ENCODE measurements around the gene EML3. TPM values are rescaled to one million over a fixed set of nuclear protein-coding genes. Genes with fewer than 3 reads are reported as not detected.

Gene EML3
- total RNA-seq, 1 donor from 2014 or later: 29.9 TPM

DNA sequence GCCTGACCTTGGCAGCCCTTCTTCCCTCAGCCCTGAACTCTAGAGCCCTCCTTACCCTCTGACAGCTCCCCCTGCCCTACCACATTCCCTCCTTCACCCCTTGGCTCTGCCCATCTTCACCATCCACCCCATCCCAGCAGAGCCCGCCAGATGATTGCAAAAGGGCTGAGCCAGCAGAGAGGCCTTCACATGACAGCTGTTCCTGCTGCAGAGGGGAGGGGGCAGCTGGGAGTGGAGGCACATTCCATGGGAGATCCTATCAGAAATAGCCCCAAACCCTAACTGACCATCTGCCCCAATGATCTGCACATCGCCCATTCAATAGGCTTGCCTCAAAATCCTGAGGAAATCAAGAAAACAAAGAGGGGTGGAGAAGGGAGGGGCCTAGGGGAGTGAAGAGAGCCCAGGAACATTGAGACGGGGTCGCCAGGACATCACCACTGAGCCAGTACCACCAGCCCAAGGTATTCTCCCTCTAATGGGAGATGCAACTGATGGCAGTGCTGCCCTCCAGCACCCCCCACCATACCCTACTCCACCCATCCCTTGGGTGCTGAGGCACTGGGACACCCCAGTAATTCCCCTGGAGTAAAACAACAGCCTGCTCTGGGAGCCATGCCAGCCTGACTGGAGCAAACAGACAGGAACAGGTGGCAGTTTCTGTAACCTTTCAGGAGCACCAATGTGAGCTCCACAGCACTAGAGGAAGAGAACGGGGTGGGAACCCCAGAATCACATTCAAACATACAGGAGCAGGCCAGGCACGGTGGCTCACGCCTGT, 58.0 kb downstream of the EML3 start:
- DNase-seq (ENCODE audit: low spot score) (no peak), ATAC-seq (peak; percentile 20)

DNA sequence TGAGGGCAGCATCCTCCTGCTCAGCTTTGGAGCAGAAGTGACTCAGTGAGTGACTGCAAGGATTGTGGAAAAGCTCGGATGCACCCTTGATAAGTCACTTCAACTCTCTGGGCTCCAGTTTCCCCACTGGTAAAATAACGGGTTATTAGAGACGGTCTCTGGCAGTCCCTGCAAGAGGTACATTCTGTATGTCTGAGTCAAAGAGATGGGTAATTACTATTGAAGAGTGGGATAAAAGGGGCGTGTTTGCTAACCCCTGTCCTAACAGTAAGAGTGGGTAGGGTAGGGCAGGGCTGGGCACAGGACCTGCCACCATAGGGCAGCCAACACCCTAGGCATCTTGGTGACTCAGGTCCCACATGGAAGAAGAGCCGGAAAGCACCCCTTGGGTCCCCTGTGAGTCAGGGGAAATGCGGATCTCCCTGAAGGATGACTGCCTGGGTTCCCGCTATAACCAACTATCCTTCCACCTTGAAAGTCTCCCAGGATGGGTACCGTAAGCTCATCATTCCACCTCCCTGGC, 58.7 kb downstream of the EML3 start:
- ATAC-seq: no peak
- no peak for DNase-seq (ENCODE audit: low spot score)

DNA sequence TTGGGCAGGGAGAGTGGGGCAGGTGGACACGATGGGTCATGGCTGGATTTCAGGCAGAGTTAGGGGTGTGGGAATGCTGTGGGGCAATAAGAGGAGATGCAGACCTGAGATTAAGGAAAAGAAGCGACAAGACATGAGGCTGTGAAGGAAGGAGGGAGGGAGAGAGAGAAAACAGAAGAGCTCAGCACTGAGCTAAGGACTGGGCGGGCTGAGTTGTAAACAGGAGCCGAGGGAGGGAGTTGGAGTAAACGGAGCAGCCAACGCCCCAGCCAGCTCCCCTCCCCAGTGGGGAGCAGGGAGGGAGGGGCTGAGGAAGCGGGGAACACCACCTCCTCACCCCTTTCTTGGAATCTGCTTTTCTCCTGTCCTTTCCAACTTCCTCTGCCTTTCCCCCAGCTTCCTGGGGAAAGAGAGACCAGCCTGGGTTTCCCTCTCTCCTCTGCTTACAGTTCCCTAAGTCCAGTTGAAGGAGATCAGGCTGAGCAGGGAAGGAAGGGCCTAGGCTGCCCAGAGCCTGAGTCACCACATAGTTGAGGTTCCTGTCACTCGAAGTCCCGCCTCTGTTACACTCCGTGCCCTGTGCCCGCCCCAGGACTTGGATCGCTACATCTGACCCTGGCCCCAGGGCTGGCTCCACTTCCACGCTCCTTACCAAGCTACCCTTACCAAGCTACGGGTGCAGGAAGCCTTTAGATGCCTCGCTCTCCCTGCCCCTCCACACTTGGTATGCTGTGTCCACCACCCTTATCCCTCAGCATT, 59.3 kb downstream of the EML3 start:
- DNase-seq (ENCODE audit: low spot score) (peak; percentile 83), ATAC-seq (peak; percentile 81)

DNA sequence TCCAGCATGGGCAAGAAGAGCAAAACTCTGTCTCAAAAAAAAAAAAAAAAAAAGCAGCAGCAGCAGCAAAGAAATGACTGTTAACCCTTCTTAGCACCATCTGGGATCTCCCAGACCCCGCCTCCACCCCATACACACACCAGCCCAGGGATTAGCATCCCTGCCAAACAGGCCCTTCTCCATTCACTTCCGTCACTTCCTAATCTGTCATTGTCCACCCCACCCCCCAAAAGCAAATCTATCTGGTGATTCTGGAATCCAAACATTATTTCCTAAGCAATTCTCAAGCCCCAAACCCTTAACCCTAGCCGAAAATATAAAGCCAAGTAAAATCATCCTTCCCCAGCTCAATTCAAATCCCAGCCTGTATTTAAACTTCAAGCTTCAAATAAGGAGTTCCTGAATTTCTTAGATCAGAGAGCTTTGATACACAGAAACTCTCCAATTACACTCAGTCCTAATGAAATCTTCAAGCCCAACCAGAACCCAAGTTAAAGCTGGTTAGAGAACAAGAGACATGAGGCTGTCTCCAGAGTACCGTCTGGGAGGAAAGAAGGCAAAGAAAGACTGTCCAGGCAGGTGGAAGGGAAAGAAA, 60.0 kb downstream of the EML3 start:
- DNase-seq (ENCODE audit: low spot score) (no peak), ATAC-seq (no peak)

Other genes with a start within 250 kb of the EML3 start
- gene SCGB1A1, start 193.7 kb downstream of the EML3 start, total RNA-seq: 2.0 TPM
- gene AHNAK, start 66.0 kb downstream of the EML3 start, total RNA-seq: 115 TPM
- gene EEF1G, start 38.9 kb downstream of the EML3 start, total RNA-seq: 441 TPM
- gene TUT1, start 21.3 kb downstream of the EML3 start, total RNA-seq: 32.6 TPM
- 24.4 TPM for gene MTA2, start 10.9 kb downstream of the EML3 start, total RNA-seq
- 1.1 TPM for gene ROM1, start 482 bp upstream of the EML3 start, total RNA-seq
- gene B3GAT3, start 9.2 kb upstream of the EML3 start, total RNA-seq: 16.8 TPM
- 220 TPM for gene GANAB, start 33.8 kb upstream of the EML3 start, total RNA-seq
- gene INTS5, start 40.5 kb upstream of the EML3 start, total RNA-seq: 12.8 TPM
- 30.4 TPM for gene C11orf98, start 52.4 kb upstream of the EML3 start, total RNA-seq
- 3.4 TPM for gene CSKMT, start 52.5 kb upstream of the EML3 start, total RNA-seq
- 4.9 TPM for gene UQCC3, start 58.9 kb upstream of the EML3 start, total RNA-seq
- 3.3 TPM for gene LBHD1, start 59.5 kb upstream of the EML3 start, total RNA-seq
- gene UBXN1, start 66.3 kb upstream of the EML3 start, total RNA-seq: 30.5 TPM
- gene LRRN4CL, start 76.8 kb upstream of the EML3 start, total RNA-seq: not detected
- gene BSCL2, start 94.6 kb upstream of the EML3 start, total RNA-seq: 35.1 TPM
- 0.20 TPM for gene GNG3, start 94.9 kb upstream of the EML3 start, total RNA-seq
- gene HNRNPUL2, start 114.7 kb upstream of the EML3 start, total RNA-seq: 13.7 TPM
- 11.2 TPM for gene TTC9C, start 115.7 kb upstream of the EML3 start, total RNA-seq
- 5.5 TPM for gene ZBTB3, start 141.4 kb upstream of the EML3 start, total RNA-seq
- gene POLR2G, start 148.8 kb upstream of the EML3 start, total RNA-seq: 22.7 TPM
- 22.9 TPM for gene TAF6L, start 158.6 kb upstream of the EML3 start, total RNA-seq
- gene TMEM179B, start 174.6 kb upstream of the EML3 start, total RNA-seq: 27.5 TPM
- gene TMEM223, start 179.2 kb upstream of the EML3 start, total RNA-seq: 7.6 TPM
- 42.8 TPM for gene NXF1, start 192.7 kb upstream of the EML3 start, total RNA-seq
- 23.8 TPM for gene STX5, start 219.3 kb upstream of the EML3 start, total RNA-seq
- gene TEX54, start 220.1 kb upstream of the EML3 start, total RNA-seq: not detected
- 20.5 TPM for gene WDR74, start 226.8 kb upstream of the EML3 start, total RNA-seq

All from left lobe of liver (tissue), 2 donors.